Erythroblast (primary cell): Measurements from ENCODE around the gene LATS2.

Experiments used
- GATA1 ChIP-seq: IDR thresholded peaks from 2 replicates; pipeline ENCODE4 v1.6.1; 2011; ENCODE audit warnings: low read depth, mild to moderate bottlenecking, control low read depth, low read length, moderate library complexity
- POLR2A ChIP-seq: IDR thresholded peaks from 2 replicates; pipeline ENCODE4 v1.6.1; 2011; ENCODE audit warnings: mild to moderate bottlenecking, low read length

DNA sequence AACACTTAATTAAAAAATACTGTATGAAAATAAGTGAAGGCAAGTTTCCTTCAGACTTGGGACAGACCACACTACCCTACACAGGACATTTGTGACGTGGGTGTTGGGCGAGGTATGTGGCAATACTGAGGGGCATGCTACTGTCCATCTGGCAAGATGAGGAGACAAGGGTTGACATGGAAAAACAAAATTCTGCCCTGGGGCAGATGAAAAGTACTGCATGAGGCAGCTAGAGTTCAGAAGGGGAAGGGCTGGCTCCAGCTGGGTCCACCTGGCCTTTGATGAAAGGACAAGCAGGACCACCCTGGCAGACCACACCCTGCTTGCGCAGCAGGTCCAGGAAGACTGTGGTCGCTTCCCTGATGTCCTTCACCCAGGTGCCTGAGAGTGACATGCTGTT lies 43.2 kb downstream of the LATS2 start:
- no peak for TF ChIP-seq POLR2A
- no peak for TF ChIP-seq GATA1
